GM19025 (cell line): ENCODE data around the gene PRXL2A.
"Not testable (repeated sequence)": the region's sequence is repeated elsewhere in the genome, so short reads cannot be mapped to it uniquely, and the experiment has no call there.

ENCODE experiments used
- ATAC-seq: cut with Tn5 transposase; IDR thresholded peaks from one replicate; pipeline ENCODE4 v1.9.1; 2021; ENCODE audit warnings: mild to moderate bottlenecking, low read depth, moderate library complexity; ENCODE audit not compliant: unreplicated experiment

The PRXL2A gene

GRCh38 chr10:80410578-80411145, 2.3 kb downstream of the PRXL2A start:
- ATAC-seq = no peak

- no peak for ATAC-seq
Observed at GRCh38 chr10:80411267-80411668, 2.9 kb downstream of the PRXL2A start.

GRCh38 chr10:80411681-80412220, 3.4 kb downstream of the PRXL2A start:
- no peak for ATAC-seq

GRCh38 chr10:80412486-80412885, 4.1 kb downstream of the PRXL2A start:
- no peak for ATAC-seq

GRCh38 chr10:80413271-80413996, 5.1 kb downstream of the PRXL2A start:
- ATAC-seq = no peak

- no peak for ATAC-seq
Observed at GRCh38 chr10:80414142-80414895, 6.0 kb downstream of the PRXL2A start.

GRCh38 chr10:80415734-80416478, 7.6 kb downstream of the PRXL2A start:
- no peak for ATAC-seq

- no peak for ATAC-seq
Observed at GRCh38 chr10:80416479-80417098, 8.2 kb downstream of the PRXL2A start.

GRCh38 chr10:80417256-80417655, 8.9 kb downstream of the PRXL2A start:
- ATAC-seq = not testable (repeated sequence)

- ATAC-seq = no peak
Observed at GRCh38 chr10:80421050-80421706, 12.8 kb downstream of the PRXL2A start.

GRCh38 chr10:80421707-80422536, 13.6 kb downstream of the PRXL2A start:
- peak; percentile 93 for ATAC-seq

GRCh38 chr10:80425901-80426300, 17.6 kb downstream of the PRXL2A start:
- no peak for ATAC-seq

- no peak for ATAC-seq
Observed at GRCh38 chr10:80427541-80427940, 19.2 kb downstream of the PRXL2A start.

GRCh38 chr10:80429521-80429973, 21.2 kb downstream of the PRXL2A start:
- ATAC-seq = no peak

- ATAC-seq = no peak
Observed at GRCh38 chr10:80433134-80433533, 24.8 kb downstream of the PRXL2A start.

- no peak for ATAC-seq
Observed at GRCh38 chr10:80436446-80437098, 28.2 kb downstream of the PRXL2A start.

GRCh38 chr10:80437227-80437626, 28.9 kb downstream of the PRXL2A start:
- ATAC-seq = no peak

- ATAC-seq = no peak
Observed at GRCh38 chr10:80441831-80442230, 33.5 kb downstream of the PRXL2A start.
